ENCODE results near the gene PDGFB. TPM values are rescaled to one million over a fixed set of nuclear protein-coding genes. Genes with fewer than 3 reads are reported as not detected.

The PDGFB gene
- total and polyA plus RNA-seq, 5 donors from 2014 or later: 0.63 to 6.3 (median 4.3) TPM

DNA sequence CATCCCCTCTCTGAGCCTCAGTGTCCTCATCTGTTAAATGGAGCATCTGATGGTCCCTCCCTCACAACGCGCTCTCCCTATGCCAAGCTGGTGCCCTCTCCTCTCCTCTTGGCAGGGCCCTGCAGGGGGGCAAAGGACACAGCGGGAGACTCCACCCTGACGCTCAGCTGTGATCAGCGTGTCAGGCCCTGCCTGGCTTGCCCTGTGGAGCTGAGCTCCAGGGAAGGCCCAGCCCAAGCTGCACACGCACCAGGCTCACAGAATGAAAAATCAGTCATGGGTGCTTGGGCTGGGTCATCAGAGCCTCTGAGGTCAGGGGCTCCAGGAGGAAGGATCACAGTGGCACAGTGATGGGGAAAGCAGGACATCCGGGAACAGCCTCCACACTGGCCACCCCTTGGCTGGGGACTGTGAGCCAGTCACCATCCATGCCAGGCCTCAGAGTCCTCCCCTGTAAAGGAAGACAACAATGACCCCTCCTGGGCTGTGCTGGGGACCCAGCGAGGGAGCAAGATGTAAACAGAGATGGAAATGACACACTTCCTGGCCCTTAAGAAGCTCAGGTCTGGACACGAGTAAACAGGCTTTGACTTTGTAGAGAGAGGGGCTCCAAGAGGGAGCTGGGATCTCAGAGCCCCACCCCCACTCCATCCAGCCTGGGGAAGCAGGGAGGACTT lies 38.0 kb upstream of the PDGFB start:
- ATAC-seq (ENCODE audit: low read depth in 2 of 2) (peak in 1 of 2 donors; percentile 29), DNase-seq (no peak)
- H3K4me3 Mint-ChIP-seq: no peak overlapping the region
- peaks cover 5% of the 10 kb centered on the region for H3K27me3 Mint-ChIP-seq
- H3K9me3 ChIP-seq (ENCODE audit: control insufficient read depth in 2 of 2, low read length in 2 of 2): peaks cover 0 to 8% of the 10 kb centered on the region in 2 experiments
- no peaks in the 10 kb centered on the region for H3K27me3 ChIP-seq (ENCODE audit: control insufficient read depth, insufficient read depth, low read length)
- H3K4me1 ChIP-seq (ENCODE audit: control insufficient read depth, insufficient read depth, low read length, poor library complexity, severe bottlenecking): no peaks in the 10 kb centered on the region
- H3K9me3 Mint-ChIP-seq: peaks cover 0 to 8% (median 0%) of the 10 kb centered on the region in 7 donors
- H3K36me3 ChIP-seq (ENCODE audit: control insufficient read depth, insufficient read depth, low read length): no peaks in the 10 kb centered on the region
- H3K36me3 Mint-ChIP-seq: no peaks in the 10 kb centered on the region
- no peak overlapping the region for H3K27ac ChIP-seq (ENCODE audit: insufficient read depth, low read length, poor library complexity, severe bottlenecking)
- H3K27ac Mint-ChIP-seq: no peak overlapping the region
- peaks cover 0 to 4% (median under 1%) of the 10 kb centered on the region in 4 donors for H3K4me1 Mint-ChIP-seq
- no peak overlapping the region for H3K4me3 ChIP-seq (ENCODE audit: low read depth, low read length)

- Mint-ChIP-seq H3K9me3 (peaks cover 0 to 12% (median 2%) of the 10 kb centered on the region in 7 donors), H3K4me3 (no peak overlapping the region), H3K27me3 (peaks cover 10% of the 10 kb centered on the region), H3K36me3 (no peaks in the 10 kb centered on the region), H3K4me1 (no peaks in the 10 kb centered on the region), H3K27ac (no peak overlapping the region)
- Histone ChIP-seq H3K27me3 (ENCODE audit: control insufficient read depth, insufficient read depth, low read length) (no peaks in the 10 kb centered on the region), H3K4me1 (ENCODE audit: control insufficient read depth, insufficient read depth, low read length, poor library complexity, severe bottlenecking) (no peaks in the 10 kb centered on the region), H3K36me3 (ENCODE audit: control insufficient read depth, insufficient read depth, low read length) (no peaks in the 10 kb centered on the region), H3K4me3 (ENCODE audit: low read depth, low read length) (no peak overlapping the region), H3K9me3 (ENCODE audit: control insufficient read depth in 2 of 2, low read length in 2 of 2) (peaks cover 0 to 8% of the 10 kb centered on the region in 2 experiments), H3K27ac (ENCODE audit: insufficient read depth, low read length, poor library complexity, severe bottlenecking) (no peak overlapping the region)
- ATAC-seq (ENCODE audit: low read depth in 2 of 2) (no peak), DNase-seq (no peak)
Observed at GRCh38 chr22:39281126-39281525, 36.3 kb upstream of the PDGFB start.

DNA sequence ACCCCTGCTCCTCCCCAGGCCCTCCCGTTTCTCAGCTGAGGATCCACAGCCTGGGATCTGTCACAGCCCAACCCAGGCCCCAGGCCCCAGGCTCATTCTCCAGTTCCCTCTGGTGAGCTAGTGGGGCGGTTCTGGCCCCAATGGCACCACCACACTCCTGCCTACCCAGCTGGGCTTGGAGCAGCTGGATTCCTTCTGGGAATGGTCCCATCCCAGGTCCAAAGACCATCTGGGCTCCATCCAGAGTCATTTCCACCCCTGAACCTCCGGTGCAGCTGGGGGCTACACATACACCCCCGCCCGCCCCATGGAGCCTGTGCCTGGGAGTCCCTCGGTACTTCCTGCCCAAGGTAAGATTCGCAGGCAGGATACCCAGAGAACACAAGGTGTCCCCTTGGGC lies 35.5 kb upstream of the PDGFB start:
- Mint-ChIP-seq H3K27me3 (peaks cover 18% of the 10 kb centered on the region), H3K27ac (no peak overlapping the region)

GRCh38 chr22:39279170-39279850 lies 34.5 kb upstream of the PDGFB start:
- H3K4me3 Mint-ChIP-seq: no peak overlapping the region
- Histone ChIP-seq H3K27ac (ENCODE audit: insufficient read depth, low read length, poor library complexity, severe bottlenecking) (no peak overlapping the region), H3K4me3 (ENCODE audit: low read depth, low read length) (no peak overlapping the region), H3K27me3 (ENCODE audit: control insufficient read depth, insufficient read depth, low read length) (no peaks in the 10 kb centered on the region), H3K9me3 (ENCODE audit: control insufficient read depth in 2 of 2, low read length in 2 of 2) (no peaks in the 10 kb centered on the region), H3K36me3 (ENCODE audit: control insufficient read depth, insufficient read depth, low read length) (no peaks in the 10 kb centered on the region), H3K4me1 (ENCODE audit: control insufficient read depth, insufficient read depth, low read length, poor library complexity, severe bottlenecking) (no peaks in the 10 kb centered on the region)
- H3K4me1 Mint-ChIP-seq: no peaks in the 10 kb centered on the region
- H3K9me3 Mint-ChIP-seq: peaks cover 0 to 5% (median 1%) of the 10 kb centered on the region in 7 donors
- H3K27me3 Mint-ChIP-seq: peaks cover 20% of the 10 kb centered on the region
- no peak overlapping the region for H3K27ac Mint-ChIP-seq
- H3K36me3 Mint-ChIP-seq: no peaks in the 10 kb centered on the region
- ATAC-seq (ENCODE audit: low read depth in 2 of 2) (no peak), DNase-seq (no peak)

More for the DNA sequence above, 35.5 kb upstream of the PDGFB start:
- Histone ChIP-seq H3K36me3 (ENCODE audit: control insufficient read depth, insufficient read depth, low read length) (no peaks in the 10 kb centered on the region), H3K27me3 (ENCODE audit: control insufficient read depth, insufficient read depth, low read length) (no peaks in the 10 kb centered on the region), H3K4me1 (ENCODE audit: control insufficient read depth, insufficient read depth, low read length, poor library complexity, severe bottlenecking) (no peaks in the 10 kb centered on the region), H3K27ac (ENCODE audit: insufficient read depth, low read length, poor library complexity, severe bottlenecking) (no peak overlapping the region), H3K9me3 (ENCODE audit: control insufficient read depth in 2 of 2, low read length in 2 of 2) (peaks cover 0 to 8% of the 10 kb centered on the region in 2 experiments), H3K4me3 (ENCODE audit: low read depth, low read length) (no peak overlapping the region)
- Mint-ChIP-seq H3K36me3 (no peaks in the 10 kb centered on the region), H3K9me3 (peaks cover 0 to 11% (median 2%) of the 10 kb centered on the region in 7 donors), H3K4me3 (no peak overlapping the region), H3K4me1 (no peaks in the 10 kb centered on the region)
- ATAC-seq (ENCODE audit: low read depth in 2 of 2): no peak
- no peak for DNase-seq

DNA sequence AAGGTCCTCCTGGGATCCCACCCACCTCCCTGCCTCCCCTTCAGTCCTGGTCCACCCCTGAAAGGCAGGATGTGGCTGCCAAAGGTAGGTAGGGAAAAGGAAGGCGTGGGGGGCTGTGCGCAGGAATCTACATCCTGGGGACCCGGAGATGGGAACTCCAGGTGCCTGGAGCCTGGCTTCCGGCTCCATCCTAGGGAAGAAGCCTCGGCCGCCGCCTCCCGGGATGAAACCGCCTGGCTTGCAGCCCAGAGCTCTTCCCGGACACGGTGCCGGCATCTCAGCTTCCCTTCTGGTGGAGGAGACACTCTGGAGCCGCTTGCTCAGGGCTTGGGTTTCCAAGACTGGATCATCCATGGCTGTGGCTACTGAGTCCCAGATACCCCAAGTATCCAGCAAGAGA lies 33.3 kb upstream of the PDGFB start:
- DNase-seq (no peak), ATAC-seq (ENCODE audit: low read depth in 2 of 2) (no peak)
- H3K4me3 ChIP-seq (ENCODE audit: low read depth, low read length): no peak overlapping the region
- Mint-ChIP-seq H3K27me3 (peaks cover 30% of the 10 kb centered on the region), H3K4me3 (no peak overlapping the region), H3K4me1 (no peaks in the 10 kb centered on the region), H3K36me3 (no peaks in the 10 kb centered on the region), H3K27ac (no peak overlapping the region), H3K9me3 (peaks cover 0 to 5% (median 0%) of the 10 kb centered on the region in 7 donors)
- H3K27ac ChIP-seq (ENCODE audit: insufficient read depth, low read length, poor library complexity, severe bottlenecking): no peak overlapping the region
- no peaks in the 10 kb centered on the region for H3K4me1 ChIP-seq (ENCODE audit: control insufficient read depth, insufficient read depth, low read length, poor library complexity, severe bottlenecking)
- H3K27me3 ChIP-seq (ENCODE audit: control insufficient read depth, insufficient read depth, low read length): no peaks in the 10 kb centered on the region
- no peaks in the 10 kb centered on the region for H3K9me3 ChIP-seq (ENCODE audit: control insufficient read depth in 2 of 2, low read length in 2 of 2)
- no peaks in the 10 kb centered on the region for H3K36me3 ChIP-seq (ENCODE audit: control insufficient read depth, insufficient read depth, low read length)

- Histone ChIP-seq H3K4me3 (ENCODE audit: low read depth, low read length) (no peak overlapping the region), H3K4me1 (ENCODE audit: control insufficient read depth, insufficient read depth, low read length, poor library complexity, severe bottlenecking) (no peaks in the 10 kb centered on the region), H3K27ac (ENCODE audit: insufficient read depth, low read length, poor library complexity, severe bottlenecking) (no peak overlapping the region), H3K9me3 (ENCODE audit: control insufficient read depth in 2 of 2, low read length in 2 of 2) (no peaks in the 10 kb centered on the region), H3K27me3 (ENCODE audit: control insufficient read depth, insufficient read depth, low read length) (no peaks in the 10 kb centered on the region), H3K36me3 (ENCODE audit: control insufficient read depth, insufficient read depth, low read length) (no peaks in the 10 kb centered on the region)
- DNase-seq (no peak), ATAC-seq (ENCODE audit: low read depth in 2 of 2) (no peak)
- H3K27ac Mint-ChIP-seq: no peak overlapping the region
- peaks cover 0 to 5% (median 0%) of the 10 kb centered on the region in 7 donors for H3K9me3 Mint-ChIP-seq
- H3K36me3 Mint-ChIP-seq: no peaks in the 10 kb centered on the region
- no peaks in the 10 kb centered on the region for H3K4me1 Mint-ChIP-seq
- H3K27me3 Mint-ChIP-seq: peaks cover 32% of the 10 kb centered on the region
- peak overlapping the region in 1 of 4 donors; percentile 21 for H3K4me3 Mint-ChIP-seq
Observed at GRCh38 chr22:39277142-39277607, 32.4 kb upstream of the PDGFB start.

DNA sequence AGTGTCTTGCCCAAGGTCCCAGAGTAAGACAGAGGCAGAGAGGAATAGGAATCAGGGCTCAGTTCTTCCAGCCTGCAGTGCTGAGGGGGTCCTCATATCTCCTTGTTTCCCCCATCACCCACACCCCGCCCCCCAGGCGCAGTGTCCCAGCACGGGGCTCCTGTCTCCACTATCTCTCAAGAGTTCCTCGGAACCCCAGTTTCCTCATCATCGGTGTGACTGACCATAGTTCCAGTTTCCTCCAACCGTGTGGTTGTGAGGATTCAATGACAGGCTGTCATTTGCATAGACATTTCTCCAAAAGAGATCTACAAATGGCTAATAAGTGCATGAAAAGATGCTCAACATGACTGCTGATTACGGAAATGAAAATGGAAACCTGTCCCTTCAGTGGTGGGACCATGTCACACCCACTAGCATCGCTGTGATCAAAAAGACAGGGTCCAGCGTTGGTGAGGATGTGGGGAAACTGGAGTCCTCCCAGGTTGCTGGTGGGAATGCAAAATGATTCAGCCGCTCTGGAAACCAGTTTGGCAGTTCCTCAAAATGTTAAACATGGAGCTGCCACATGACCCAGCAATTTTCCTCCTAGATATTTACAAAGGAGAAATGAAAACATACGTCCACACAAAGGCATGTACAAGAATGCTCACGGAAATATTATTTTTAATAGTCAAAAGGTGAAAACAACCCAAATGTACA lies 31.8 kb upstream of the PDGFB start:
- ATAC-seq (ENCODE audit: low read depth in 2 of 2) (no peak), DNase-seq (no peak)
- no peaks in the 10 kb centered on the region for H3K9me3 ChIP-seq (ENCODE audit: control insufficient read depth in 2 of 2, low read length in 2 of 2)
- Mint-ChIP-seq H3K4me1 (no peaks in the 10 kb centered on the region), H3K9me3 (peaks cover 0 to 5% (median 0%) of the 10 kb centered on the region in 7 donors), H3K27ac (no peak overlapping the region), H3K4me3 (peak overlapping the region in 1 of 4 donors; percentile 21), H3K36me3 (no peaks in the 10 kb centered on the region), H3K27me3 (peaks cover 32% of the 10 kb centered on the region)
- H3K27me3 ChIP-seq (ENCODE audit: control insufficient read depth, insufficient read depth, low read length): no peaks in the 10 kb centered on the region
- H3K36me3 ChIP-seq (ENCODE audit: control insufficient read depth, insufficient read depth, low read length): no peaks in the 10 kb centered on the region
- no peak overlapping the region for H3K27ac ChIP-seq (ENCODE audit: insufficient read depth, low read length, poor library complexity, severe bottlenecking)
- H3K4me1 ChIP-seq (ENCODE audit: control insufficient read depth, insufficient read depth, low read length, poor library complexity, severe bottlenecking): no peaks in the 10 kb centered on the region
- no peak overlapping the region for H3K4me3 ChIP-seq (ENCODE audit: low read depth, low read length)

Data from CD4-positive, CD25-positive, alpha-beta regulatory T cell (primary cell).